Measurements from ENCODE around the gene TENM4. TPM values are rescaled to one million over a fixed set of nuclear protein-coding genes. Genes with fewer than 3 reads are reported as not detected.
A peak's percentile ranks its signal among the peaks of the same experiment; 100 is the strongest.

The TENM4 gene
- polyA plus RNA-seq, 2 of the 4 experiments (the other 2 are of a cell fraction): 0.06 to 0.31 TPM

GRCh38 chr11:79321263-79321662 is 119.6 kb downstream of the TENM4 start:
- ATAC-seq (0 out of 6 replicates have a peak, but pooled peaks of 1 of the 2 experiments have one; percentile 13), DNase-seq (ENCODE audit: low read depth in 1 of 2, low spot score in 1 of 2) (no peak), FAIRE-seq (no peak)
- CTCF ChIA-PET: interaction anchor here (0.6 to 1.6 kb wide), 4 partner anchors 9 to 529 kb away, joined by 3 to 5 read pairs (median 3); no protein-coding TSS in a partner anchor
- no peak overlapping the region for H3K4me3 ChIP-seq
- no peaks in the 10 kb centered on the region; the same call in 2 of the 3 replicates for H3K4me1 ChIP-seq
- POLR2A ChIA-PET: no interaction called here
- WGBS (ENCODE audit: missing lambda C conversion rate): 2% methylated on average over 6 of the region's 6 CpGs
- peak overlapping the region; percentile 32; the same call in 1 of the 3 replicates for H3K4me2 ChIP-seq
- TF ChIP-seq ZFP36 (IDR thresholded peaks at IDR 0.05; ENCODE audit: borderline replicate concordance, partially characterized antibody): no peak
- TF ChIP-seq HES2 (IDR thresholded peaks at IDR 0.05): no peak
- no peak for TF ChIP-seq BHLHE40 (IDR thresholded peaks at IDR 0.05; ENCODE audit: low read depth, low read length)
- TF ChIP-seq POLR2AphosphoS2 (conservative IDR thresholded peaks at IDR 0.05; ENCODE audit: low read length): no peak
- TF ChIP-seq MAFK (IDR thresholded peaks at IDR 0.05; ENCODE audit: partially characterized antibody): no peak
- TF ChIP-seq PBX3 (IDR thresholded peaks at IDR 0.05): no peak
- TF ChIP-seq RNF2 (IDR thresholded peaks at IDR 0.05; ENCODE audit: borderline replicate concordance, low read depth): no peak
- no peak for TF ChIP-seq RARB (CRISPR knock-in tag; IDR thresholded peaks at IDR 0.05)
- no peak for TF ChIP-seq RCOR1 (IDR thresholded peaks at IDR 0.05; ENCODE audit: low read depth, low read length)
- no peak overlapping the region; a peak in 1 of 6 replicates for H3K27ac ChIP-seq
- no peaks in the 10 kb centered on the region for H3K9me3 ChIP-seq

- 21% methylated on average over 7 of the region's 8 CpGs for WGBS (ENCODE audit: missing lambda C conversion rate)
- DNase-seq (ENCODE audit: low read depth in 1 of 2, low spot score in 1 of 2) (no peak), FAIRE-seq (no peak), ATAC-seq (peak in 1 of 2 experiments; percentile 60; a peak in 1 of 6 replicates)
- no peak for TF ChIP-seq NFE2L2 (conservative IDR thresholded peaks at IDR 0.05; ENCODE audit: low read length)
- peak; percentile 89 for TF ChIP-seq REST (IDR thresholded peaks at IDR 0.05)
- TF ChIP-seq E2F6 (IDR thresholded peaks at IDR 0.05; ENCODE audit: borderline replicate concordance, low read depth): no peak
- TF ChIP-seq CEBPB (IDR thresholded peaks at IDR 0.05): no peak
- no peak for TF ChIP-seq CTCF (IDR thresholded peaks at IDR 0.05)
- TF ChIP-seq CHD4 (IDR thresholded peaks at IDR 0.05; ENCODE audit: borderline replicate concordance): no peak
- TF ChIP-seq TP53 (CRISPR knock-in tag; IDR thresholded peaks at IDR 0.05): no peak
- ChIA-PET CTCF (no interaction called here), POLR2A (no interaction called here)
- Histone ChIP-seq H3K4me1 (no peaks in the 10 kb centered on the region), H3K9me3 (no peaks in the 10 kb centered on the region), H3K4me2 (no peak overlapping the region), H3K4me3 (no peak overlapping the region), H3K27ac (no peak overlapping the region)
Observed at GRCh38 chr11:79314906-79315689, 125.7 kb downstream of the TENM4 start.
